ENCODE measurements around the gene IL20RA. TPM values are rescaled to one million over a fixed set of nuclear protein-coding genes. Genes with fewer than 3 reads are reported as not detected.
A peak's percentile ranks its signal among the peaks of the same experiment; 100 is the strongest.

Gene IL20RA
- total RNA-seq, 4 donors from 2014 or later: 0.47 to 2.5 (median 1.7) TPM; not detected in 1

- no peaks in the 10 kb centered on the region for H3K9me3 ChIP-seq
- H3K4me1 ChIP-seq: no peaks in the 10 kb centered on the region
- H3K27ac ChIP-seq: no peak overlapping the region
- DNase-seq: no peak
- no peaks in the 10 kb centered on the region for H3K36me3 ChIP-seq
- no peaks in the 10 kb centered on the region for H3K27me3 ChIP-seq
- TF ChIP-seq POLR2A (IDR thresholded peaks at IDR 0.05) (no peak), CTCF (IDR thresholded peaks at IDR 0.05) (no peak)
- H3K4me3 ChIP-seq: no peak overlapping the region
These were observed 28.8 kb downstream of the IL20RA start for GRCh38 chr6:137015943-137016342.

DNA sequence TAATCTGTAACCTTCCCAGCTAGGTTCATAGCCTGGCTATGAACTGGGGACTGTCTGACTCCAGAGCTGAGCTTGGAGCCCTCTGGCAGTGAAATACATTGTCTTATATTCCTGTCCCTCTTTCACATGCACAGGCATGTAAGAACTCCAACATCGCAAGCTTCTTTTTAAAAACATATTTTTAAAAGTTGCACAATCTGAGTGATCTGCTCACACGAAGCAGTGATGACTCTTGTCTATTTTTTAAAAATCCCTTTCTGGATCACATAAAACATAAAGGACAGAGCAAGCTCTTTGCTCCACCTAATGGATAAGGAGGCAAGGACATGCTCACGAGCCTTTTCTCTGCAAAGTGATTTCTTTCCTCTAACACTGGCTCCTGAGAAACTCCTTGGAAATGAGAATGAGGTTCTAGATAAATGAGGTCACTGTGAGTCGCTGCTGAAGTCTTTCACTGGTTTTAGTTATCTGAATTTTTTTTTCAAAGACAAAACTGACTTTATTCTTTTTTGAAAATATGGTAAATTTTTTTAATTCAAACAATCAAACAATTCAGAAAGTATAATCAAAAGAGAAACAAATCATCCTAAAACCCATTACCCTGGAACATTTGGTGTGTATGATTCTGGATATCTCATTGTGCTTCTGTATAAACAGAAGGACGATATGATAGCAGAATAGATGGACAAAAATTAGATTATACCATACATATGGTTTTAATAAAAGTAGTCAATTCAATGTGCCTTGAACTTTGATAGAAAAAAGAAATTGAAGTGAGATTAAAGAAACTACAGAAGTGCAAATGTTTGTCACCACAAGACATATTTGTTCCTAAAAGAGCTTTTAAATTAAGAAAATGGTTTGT is 30.8 kb downstream of the IL20RA start:
- Histone ChIP-seq H3K36me3 (no peaks in the 10 kb centered on the region), H3K9me3 (no peaks in the 10 kb centered on the region), H3K4me3 (no peak overlapping the region), H3K27ac (no peak overlapping the region), H3K4me1 (no peaks in the 10 kb centered on the region), H3K27me3 (no peaks in the 10 kb centered on the region)
- no peak for DNase-seq
- TF ChIP-seq POLR2A (IDR thresholded peaks at IDR 0.05) (no peak), CTCF (IDR thresholded peaks at IDR 0.05) (peak in 4 of 6 experiments; percentile 14 to 67 (median 62))

GRCh38 chr6:137013031-137013430 is 31.7 kb downstream of the IL20RA start:
- Histone ChIP-seq H3K9me3 (no peaks in the 10 kb centered on the region), H3K27ac (no peak overlapping the region), H3K4me3 (no peak overlapping the region), H3K36me3 (no peaks in the 10 kb centered on the region), H3K27me3 (no peaks in the 10 kb centered on the region), H3K4me1 (no peaks in the 10 kb centered on the region)
- no peak for DNase-seq
- no peak for TF ChIP-seq CTCF (IDR thresholded peaks at IDR 0.05)
- TF ChIP-seq POLR2A (IDR thresholded peaks at IDR 0.05): no peak

GRCh38 chr6:137011406-137011805 is 33.4 kb downstream of the IL20RA start:
- H3K27ac ChIP-seq: no peak overlapping the region
- no peaks in the 10 kb centered on the region for H3K9me3 ChIP-seq
- TF ChIP-seq CTCF (IDR thresholded peaks at IDR 0.05) (no peak), POLR2A (IDR thresholded peaks at IDR 0.05) (no peak)
- H3K4me1 ChIP-seq: no peaks in the 10 kb centered on the region
- no peak for DNase-seq
- H3K4me3 ChIP-seq: no peak overlapping the region
- H3K27me3 ChIP-seq: no peaks in the 10 kb centered on the region
- no peaks in the 10 kb centered on the region for H3K36me3 ChIP-seq

DNA sequence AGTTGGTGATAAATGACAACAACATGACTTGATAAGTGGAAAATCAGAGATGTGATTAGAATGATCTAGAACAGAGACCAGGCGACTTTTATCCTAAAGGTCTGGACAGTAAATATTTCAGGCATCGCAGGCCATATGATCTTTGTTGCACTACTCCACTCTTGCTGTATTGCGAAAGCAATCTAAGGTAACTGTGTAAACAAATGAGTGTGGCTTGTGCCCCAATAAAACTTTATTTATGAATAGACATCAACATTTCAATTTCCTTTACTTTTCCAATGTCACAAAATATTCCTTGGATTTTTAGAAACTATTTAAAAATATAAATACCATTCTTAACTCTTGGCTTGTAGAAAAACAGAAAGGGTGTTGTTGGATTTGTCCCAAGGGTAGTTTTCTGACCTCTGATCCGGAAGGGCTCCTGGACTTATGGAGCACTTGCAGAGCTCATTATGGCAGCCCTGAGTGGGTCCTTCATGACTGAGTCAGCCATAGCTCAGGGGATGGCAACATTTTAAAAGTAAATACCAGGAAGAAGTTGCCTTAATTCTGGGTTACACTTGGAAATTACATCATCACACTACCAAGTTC is 34.5 kb downstream of the IL20RA start:
- Histone ChIP-seq H3K27ac (no peak overlapping the region), H3K9me3 (no peaks in the 10 kb centered on the region), H3K4me1 (no peaks in the 10 kb centered on the region), H3K27me3 (no peaks in the 10 kb centered on the region), H3K4me3 (no peak overlapping the region), H3K36me3 (no peaks in the 10 kb centered on the region)
- no peak for DNase-seq
- TF ChIP-seq CTCF (IDR thresholded peaks at IDR 0.05) (no peak), POLR2A (IDR thresholded peaks at IDR 0.05) (no peak)
